Activated CD8-positive, alpha-beta memory T cell treated with anti-CD3 and anti-CD28 coated beads for 24 hours (primary cell): Measurements from ENCODE around the gene CTF1.
A peak's percentile ranks its signal among the peaks of the same experiment; 100 is the strongest.
"Not testable (repeated sequence)": the region's sequence is repeated elsewhere in the genome, so short reads cannot be mapped to it uniquely, and the experiment has no call there.

Experiments
- DNase-seq: peaks from one replicate; pipeline ENCODE4 v3.0.0-alpha.2; 2020

The CTF1 gene

DNA sequence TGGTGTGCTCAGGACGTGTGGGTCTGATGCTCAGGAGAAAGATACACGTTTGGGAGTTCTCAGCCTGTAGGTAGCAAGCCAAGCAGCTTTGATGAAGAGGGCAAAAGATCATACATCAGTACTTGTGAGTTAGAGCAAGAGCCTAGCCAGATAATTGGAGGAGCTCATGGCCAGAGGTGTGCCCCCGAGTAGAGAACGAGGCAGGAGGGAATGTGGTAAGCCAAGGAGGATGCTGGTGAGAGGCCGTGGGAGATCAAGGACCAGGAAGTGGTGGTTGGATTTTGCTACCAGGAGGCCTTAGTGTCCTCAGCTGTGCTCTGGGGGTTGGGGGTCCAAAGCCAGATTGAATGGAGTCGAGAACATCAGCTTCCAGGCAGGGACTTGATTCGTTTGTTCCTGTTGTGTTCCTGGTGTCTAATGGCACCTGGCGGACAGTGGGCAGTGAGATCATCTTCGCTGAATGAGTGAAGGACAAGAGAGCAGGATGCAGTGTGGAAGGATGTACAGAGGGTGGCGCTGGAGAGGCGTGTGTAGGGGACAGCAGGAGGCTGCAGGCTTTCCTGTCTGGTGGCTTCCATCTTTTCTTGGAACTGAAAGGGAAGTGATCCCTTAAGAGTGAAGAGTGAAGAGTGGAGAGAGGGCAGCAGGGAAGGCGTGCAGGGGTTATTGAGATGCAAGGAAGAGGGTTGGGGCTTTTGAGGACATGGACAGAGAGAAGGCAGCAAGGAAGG lies 38.6 kb downstream of the CTF1 start:
- no peak for DNase-seq

DNA sequence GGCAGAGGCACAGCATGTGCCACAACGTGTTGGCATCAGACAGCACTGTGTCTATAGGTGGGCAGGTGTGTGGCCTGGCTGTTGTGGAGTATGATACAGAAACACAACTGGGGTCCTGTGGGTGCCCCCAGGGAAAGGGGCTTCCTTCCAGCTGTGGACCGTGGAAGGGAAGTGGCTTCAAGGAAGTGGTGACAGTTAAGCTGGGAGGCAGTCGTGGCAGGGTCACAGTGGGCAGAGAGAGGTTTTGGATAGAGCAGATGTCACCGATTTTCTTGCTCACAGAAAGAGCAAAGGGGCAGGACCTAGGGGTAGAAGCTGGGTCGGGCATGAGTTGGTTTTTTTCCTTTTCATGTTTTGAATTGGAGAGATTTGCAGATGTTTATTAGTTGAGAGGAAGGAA lies 41.3 kb downstream of the CTF1 start:
- DNase-seq, result no peak

DNA sequence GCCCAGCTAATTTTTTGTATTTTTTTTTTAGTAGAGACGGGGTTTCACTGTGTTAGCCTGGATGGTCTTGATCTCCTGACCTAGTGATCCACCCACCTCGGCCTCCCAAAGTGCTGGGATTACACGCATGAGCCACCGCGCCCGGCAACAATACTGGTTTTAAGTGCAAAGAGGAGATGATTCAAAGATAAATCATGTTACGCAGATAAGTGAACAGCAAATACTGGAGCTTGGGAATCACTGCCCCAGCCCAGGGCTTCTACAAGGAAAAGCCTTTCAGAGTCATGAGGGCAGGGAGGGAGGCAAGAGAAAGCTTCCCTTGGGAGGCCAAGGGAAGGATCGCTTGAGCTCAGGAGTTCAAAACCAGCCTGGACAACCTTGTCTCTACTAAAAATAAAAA lies 43.2 kb downstream of the CTF1 start:
- DNase-seq, result not testable (repeated sequence)

GRCh38 chr16:30941600-30942425 lies 45.4 kb downstream of the CTF1 start:
- peak; percentile 84 for DNase-seq

GRCh38 chr16:30942426-30942806 lies 46.0 kb downstream of the CTF1 start:
- no peak for DNase-seq

- DNase-seq, result no peak
Measured at GRCh38 chr16:30944352-30944751, 47.9 kb downstream of the CTF1 start.

DNA sequence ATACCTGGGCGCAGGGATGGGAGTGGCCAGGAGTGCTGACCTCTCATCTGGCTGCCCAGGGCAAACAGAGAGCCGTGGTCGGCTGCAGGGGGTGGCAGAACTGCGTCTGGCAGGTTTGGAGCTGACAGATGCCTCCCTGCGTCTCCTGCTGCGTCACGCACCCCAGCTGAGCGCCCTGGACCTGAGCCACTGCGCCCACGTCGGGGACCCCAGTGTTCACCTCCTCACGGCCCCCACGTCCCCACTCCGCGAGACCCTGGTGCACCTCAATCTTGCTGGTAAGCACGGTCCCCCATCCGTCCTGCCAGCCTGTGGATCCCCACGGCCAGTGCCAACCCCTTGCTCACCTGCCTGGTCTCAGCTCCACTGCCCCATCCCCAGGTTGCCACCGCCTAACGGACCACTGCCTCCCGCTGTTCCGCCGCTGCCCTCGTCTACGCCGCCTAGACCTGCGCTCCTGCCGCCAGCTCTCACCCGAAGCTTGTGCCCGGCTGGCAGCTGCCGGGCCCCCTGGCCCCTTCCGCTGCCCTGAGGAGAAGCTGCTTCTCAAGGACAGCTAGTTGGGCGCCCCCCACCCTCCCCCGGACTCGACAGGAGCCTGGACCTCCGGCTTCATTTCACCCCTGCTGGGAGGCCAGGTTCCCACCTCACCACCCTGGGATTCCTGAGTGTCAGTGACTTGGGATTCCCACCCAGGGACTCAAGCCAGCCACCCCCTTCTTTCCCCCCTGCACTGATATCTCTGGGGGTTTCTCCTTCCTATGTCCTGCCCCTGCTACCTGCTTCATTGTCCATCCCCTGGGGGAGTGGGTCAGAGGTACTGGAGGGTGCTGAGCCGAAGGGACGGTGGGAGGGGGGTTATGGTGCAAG lies 50.5 kb downstream of the CTF1 start:
- no peak for DNase-seq

DNA sequence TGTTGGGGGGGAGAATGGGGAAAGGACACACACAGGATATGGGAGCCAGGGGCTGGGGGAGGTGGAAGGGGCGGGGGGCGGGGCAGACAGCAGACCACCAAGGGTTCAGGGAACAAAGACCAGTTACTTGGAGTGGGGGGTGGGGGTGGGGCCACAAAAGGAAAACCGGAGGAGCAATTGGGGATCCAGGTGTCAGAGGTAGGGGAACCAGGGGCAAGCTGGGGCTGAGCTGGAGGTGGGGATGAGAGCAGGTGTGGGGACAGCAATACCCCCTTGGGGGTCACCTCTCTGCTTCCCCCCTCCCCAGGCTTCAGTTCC lies 51.1 kb downstream of the CTF1 start:
- no peak for DNase-seq

DNA sequence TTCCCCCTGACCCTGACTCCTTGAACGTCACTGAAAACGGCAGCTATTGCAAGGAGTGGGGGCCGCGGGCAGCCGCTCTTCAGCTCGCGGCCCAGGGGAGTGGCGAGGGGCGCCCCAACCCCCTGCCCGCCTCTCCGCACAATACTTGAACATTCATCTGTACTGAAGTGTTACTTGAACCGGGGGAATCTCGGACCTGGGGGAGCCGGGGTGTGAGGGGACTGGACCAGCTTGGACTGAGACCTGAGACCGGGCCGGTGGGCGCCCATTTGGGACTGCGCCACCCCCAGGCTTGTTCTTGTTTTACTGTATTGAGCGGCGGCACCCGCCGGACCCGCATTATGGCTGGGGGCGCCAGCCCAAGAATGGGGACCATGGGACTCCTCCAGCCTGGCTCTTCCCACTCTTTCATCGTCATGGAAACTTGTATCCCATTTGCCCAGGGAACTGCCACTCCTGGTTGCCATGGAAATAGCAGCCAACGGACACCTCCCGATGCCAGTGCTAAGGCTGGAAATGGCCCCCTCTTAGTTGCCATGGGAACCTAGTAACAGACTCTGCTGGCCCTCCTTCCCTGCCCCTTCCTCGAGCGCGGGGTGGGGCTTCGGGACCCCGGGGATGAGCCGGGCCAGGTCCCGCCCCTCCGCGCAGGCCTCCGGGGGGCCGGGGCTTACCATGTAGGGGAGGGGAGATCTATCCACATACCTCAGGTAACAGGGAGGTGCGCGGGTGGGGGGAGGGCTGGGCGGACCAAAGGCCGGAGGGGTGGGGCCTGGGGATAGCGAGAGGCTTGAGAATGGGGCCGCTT lies 51.6 kb downstream of the CTF1 start:
- DNase-seq, result peak; percentile 64

GRCh38 chr16:30948667-30949649 lies 52.5 kb downstream of the CTF1 start, which contains the start of gene ORAI3:
Gene ORAI3, plus strand, starts transcription at chr16:30949068. Its CDS starts 222 bp downstream, at chr16:30949290.
- peak; percentile 76 for DNase-seq

DNA sequence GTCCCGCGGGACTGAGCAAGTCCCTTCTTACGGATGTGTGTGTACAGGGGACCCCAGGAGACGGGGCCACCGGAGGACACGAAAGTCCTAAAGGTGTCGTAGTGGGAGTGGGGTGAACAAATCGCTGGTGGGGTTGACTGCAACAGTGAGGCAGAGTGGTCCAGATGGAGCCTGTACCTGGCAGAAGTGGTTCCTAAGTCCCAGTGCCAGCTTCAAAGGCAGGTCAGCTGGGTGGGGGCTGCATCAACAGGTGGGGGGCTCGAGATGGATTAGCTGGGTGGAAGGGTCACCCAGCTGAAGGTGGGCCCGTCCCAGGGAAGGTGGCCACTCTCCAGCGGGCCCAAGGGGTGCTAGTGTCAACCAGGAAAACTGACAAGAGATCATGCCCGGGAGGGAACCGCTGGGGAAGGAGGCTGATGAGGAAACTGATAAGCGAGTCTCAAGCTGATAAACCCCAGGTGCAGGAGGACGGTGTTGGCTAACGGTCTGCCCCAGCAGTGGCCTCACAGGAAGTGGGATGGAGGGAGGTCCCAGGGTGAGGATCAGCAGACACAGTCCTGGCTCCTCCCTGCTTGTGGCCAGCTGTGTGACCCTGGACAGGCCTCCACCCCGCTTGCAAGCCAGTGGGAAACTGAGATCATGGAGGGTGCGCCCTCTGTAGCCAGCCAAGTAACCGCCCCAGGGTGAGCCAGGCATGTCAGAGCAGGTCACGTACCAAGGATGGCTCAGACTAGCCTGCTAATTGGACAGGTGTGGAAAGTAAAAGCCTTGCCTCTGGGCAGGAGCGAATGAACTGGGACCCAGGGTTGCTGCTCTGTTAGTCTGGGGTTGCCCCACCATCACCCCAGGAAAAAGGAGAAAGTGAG lies 53.5 kb downstream of the CTF1 start:
- peak; percentile 77 for DNase-seq

DNA sequence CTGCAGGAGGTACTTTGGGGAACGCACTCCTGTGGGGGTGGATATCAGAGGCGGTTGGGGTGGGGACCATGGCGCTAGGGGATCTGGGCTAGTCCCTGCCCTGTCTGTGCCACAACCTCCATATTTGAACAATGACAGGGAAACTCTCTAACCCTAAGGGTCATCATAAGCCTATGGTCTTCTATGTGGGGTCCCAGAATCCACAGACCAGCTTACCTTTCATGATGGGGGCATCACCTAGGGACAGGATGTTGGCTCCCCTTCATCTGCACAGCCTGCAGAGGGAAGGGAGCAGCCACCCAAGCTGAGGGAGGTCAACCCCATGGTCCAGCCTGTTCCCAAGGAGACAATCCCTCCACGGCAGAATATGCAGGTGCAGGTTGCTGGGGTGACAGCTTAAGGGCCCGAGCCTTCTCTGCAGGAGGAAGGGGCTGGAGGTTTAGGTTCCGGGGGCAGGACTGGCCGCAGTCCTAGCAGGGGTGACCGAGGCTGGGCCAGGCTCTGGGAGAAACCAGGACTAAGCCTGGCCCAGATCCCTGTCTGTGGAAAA lies 54.2 kb downstream of the CTF1 start:
- no peak for DNase-seq

DNA sequence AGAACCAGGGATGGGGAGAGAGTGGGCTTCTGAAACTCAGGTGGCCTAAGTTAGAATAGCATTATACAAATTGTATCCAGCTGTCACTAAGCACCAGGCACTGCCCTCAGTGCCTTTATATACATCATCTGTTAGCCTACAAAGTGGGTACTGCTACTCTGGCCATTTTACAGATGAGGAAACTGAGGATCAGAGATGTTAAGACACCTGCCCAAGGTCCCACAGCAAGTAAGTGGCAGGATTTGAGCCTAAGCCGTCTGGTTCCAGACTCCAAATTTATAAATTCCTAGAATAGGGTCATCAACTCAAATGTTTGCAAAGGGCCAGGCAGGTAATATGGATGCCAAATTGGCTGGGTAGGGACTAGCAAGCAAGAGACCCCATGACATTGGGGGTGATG lies 54.8 kb downstream of the CTF1 start:
- no peak for DNase-seq

DNA sequence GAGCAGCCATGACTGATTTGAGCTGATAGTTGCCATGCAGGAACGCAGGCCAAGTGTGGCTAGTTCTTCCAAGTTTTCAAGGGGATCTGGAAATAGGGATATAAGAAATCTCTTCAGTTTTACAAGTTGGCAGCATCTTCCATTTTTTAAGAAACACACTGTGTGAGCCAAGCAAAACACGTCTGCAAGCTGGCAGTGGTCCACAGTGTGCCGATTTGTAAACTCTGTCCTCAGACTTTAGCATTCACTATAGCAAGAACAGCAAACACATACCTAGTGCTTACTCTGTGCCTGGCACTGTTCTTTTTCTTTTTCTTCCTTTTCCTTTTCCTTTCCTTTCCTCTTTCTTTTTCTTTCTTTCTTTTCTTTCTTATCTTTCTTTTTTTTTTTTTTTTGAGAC lies 55.3 kb downstream of the CTF1 start:
- DNase-seq, result no peak

- DNase-seq, result no peak
Measured at GRCh38 chr16:30953111-30953510, 56.7 kb downstream of the CTF1 start.
